Thyroid gland (tissue), 4 donors: ENCODE measurements around the gene PPP2R2D.

ENCODE experiments used
- POLR2A ChIP-seq, 2 donors: fragments of 450-650 bp; IDR thresholded peaks; one replicate each; pipeline ENCODE4 v1.6.1; 2017; ENCODE audit warnings: antibody characterized with exemption in 2 of 2, mild to moderate bottlenecking in 2 of 2, moderate library complexity in 1 of 2
- TF ChIP-seq, protein P1 (sequence below), 6 experiments: fragments of 200-600 bp in 3 of 6; fragments of 450-650 bp in 3 of 6; sonication (generic) in 3 of 6; IDR thresholded peaks; one replicate each; pipeline ENCODE4 v1.5.1; 2016 to 2019; ENCODE audit warnings: antibody characterized with exemption in 6 of 6, mild to moderate bottlenecking in 2 of 6, inconsistent platforms in 1 of 6, moderate library complexity in 1 of 6

DNA sequence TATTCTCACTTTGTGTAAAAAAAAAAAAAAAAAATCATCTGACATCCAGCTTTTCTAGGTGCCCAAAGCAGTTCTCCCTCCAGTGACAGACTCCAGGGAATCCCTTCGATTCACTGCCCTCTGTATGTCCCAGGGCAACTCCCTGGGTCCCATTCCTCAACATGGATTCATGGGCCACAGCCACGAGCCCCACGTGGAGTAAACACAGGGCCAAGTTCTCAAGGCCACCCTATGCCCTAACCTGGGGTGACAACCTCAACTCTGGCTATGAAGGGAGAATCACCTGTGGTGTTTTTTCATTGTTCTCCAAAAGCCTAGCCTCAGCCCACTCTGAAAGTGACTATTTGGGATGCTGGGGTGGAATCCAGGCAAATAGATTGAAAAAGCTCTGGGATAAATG lies 77.6 kb downstream of the PPP2R2D start:
- TF ChIP-seq POLR2A (IDR thresholded peaks at IDR 0.05) = no peak
- TF ChIP-seq, protein P1, sequence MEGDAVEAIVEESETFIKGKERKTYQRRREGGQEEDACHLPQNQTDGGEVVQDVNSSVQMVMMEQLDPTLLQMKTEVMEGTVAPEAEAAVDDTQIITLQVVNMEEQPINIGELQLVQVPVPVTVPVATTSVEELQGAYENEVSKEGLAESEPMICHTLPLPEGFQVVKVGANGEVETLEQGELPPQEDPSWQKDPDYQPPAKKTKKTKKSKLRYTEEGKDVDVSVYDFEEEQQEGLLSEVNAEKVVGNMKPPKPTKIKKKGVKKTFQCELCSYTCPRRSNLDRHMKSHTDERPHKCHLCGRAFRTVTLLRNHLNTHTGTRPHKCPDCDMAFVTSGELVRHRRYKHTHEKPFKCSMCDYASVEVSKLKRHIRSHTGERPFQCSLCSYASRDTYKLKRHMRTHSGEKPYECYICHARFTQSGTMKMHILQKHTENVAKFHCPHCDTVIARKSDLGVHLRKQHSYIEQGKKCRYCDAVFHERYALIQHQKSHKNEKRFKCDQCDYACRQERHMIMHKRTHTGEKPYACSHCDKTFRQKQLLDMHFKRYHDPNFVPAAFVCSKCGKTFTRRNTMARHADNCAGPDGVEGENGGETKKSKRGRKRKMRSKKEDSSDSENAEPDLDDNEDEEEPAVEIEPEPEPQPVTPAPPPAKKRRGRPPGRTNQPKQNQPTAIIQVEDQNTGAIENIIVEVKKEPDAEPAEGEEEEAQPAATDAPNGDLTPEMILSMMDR (IDR thresholded peaks at IDR 0.05) = no peak
